Measurements from ENCODE around the gene PEF1.

Gene PEF1

DNA sequence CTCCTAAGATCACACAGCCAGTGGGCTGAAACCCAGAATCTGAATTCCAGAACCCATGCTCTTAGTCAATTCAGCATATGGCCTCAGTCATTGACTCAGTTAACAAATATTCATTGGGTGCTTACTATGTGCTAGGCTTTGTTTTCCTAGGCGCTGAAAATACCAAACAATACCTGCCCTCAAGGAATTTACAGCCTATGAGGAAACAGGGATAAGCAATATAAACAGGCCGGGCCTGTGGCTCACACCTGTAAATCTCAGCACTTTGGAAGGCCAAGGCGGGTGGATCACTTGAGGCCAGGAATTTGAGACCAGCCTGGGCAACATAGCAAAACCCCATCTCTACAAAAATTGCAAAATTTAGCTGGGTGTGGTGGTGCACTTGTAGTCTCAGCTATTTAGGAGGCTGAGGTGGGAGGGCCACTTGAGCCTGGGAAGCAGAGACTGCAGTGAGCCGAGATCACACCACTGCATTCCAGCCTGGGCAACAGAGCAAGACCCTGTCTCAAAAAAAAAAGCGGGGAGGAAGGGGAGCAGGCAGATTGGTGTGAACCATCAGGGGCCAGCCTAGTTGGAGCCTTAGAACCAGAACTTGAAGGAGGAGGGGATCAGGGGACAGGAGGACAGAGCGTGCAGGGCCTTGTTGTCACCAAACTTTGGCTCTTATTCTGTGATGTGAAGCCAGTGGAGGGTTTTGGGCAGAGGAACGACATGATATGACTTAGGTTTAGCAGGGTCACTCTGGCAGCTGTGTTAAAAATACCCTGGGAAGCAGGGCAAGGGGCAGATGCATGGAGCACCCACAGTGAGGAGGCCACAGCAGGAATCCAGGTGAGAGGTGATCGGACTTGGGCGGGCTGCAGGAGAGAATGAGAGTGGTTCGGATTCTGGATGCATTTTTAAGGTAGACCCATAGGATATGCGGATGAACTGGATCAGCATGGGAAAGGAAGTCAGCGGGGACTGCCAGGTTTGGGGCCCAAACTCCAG lies 62.6 kb downstream of the PEF1 start:
- DNase-seq: no peak

DNA sequence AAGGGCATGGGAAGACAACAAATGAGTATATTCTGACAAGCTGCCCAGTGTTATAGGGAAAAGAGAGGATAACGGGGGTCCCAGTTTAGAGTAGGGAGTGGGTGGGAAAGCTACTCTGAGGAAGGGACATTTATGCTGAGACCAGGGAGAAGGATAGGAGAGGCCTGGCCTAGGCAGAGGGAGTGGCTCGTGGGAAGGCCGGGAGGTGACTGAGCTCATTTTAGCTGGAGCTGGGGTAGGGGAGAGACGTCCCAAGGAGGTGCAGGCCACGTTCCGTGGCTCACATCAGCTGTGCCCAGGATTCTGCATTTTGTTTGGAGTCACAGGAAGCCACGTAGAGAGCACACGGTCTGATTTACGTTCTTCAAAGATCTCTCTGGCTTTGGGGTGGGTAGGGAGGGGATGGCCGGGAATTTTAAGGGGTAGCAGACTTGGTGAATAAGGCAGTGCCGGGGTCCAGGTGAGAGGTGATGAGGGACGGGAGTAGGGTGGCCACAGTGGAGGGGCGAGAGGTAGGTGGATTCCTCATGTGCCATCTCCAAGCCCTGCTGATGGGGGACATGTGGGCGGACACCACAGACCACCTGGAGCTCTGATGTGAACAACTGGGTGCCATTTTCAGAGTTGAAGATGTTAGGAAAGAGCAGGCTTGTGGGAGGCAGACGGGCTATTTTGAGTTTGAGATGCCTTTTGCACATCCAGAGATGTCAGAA lies 63.6 kb downstream of the PEF1 start:
- DNase-seq: no peak

DNA sequence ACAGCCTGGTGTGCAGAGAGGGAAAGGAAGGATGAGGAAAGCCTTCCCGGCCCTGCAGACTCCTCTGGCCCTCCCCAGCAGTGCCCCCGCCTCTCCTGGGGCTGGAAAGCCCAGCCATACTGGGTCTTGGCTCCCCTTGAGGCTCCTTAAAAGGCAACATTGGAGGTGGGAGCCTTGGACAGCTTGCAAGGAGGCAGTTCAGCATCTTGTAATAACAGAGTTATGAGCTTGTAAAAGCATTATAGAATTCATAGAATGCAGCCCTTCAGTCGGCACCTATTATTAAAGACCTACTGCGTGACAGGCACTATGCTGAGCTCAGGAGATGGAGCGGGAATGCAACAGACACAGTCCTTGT lies 64.2 kb downstream of the PEF1 start:
- DNase-seq: no peak
